C4-2B (cell line): Measurements from ENCODE around the gene SIK2.

ENCODE experiments used
- ZFX ChIP-seq: fragments of 450-650 bp; IDR thresholded peaks from 2 replicates; pipeline ENCODE4 v1.6.1; 2017
- TF ChIP-seq, protein P1 (sequence below): fragments of 450-650 bp; conservative IDR thresholded peaks from 2 replicates; pipeline ENCODE4 v1.5.1; 2017; ENCODE audit warnings: mild to moderate bottlenecking

DNA sequence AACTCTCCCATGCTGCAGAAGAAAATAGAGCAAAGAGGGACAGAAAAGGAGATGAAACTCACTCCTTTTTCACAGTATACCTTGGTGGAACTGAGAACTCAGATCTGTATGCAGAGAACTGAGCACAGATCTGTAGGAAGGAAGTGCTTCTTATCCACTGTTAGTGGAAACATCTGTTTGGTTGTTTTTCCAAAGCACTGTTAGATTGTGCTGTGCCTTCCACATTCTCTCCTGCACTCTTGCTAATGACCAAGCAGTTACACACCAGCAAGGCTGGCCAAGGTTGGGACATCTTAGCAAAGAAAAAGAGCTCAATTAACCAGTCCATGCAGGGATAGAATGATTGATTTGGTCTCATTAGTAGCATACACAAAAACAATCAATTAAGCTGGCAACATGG, 20.1 kb upstream of the SIK2 start:
- TF ChIP-seq, protein P1, sequence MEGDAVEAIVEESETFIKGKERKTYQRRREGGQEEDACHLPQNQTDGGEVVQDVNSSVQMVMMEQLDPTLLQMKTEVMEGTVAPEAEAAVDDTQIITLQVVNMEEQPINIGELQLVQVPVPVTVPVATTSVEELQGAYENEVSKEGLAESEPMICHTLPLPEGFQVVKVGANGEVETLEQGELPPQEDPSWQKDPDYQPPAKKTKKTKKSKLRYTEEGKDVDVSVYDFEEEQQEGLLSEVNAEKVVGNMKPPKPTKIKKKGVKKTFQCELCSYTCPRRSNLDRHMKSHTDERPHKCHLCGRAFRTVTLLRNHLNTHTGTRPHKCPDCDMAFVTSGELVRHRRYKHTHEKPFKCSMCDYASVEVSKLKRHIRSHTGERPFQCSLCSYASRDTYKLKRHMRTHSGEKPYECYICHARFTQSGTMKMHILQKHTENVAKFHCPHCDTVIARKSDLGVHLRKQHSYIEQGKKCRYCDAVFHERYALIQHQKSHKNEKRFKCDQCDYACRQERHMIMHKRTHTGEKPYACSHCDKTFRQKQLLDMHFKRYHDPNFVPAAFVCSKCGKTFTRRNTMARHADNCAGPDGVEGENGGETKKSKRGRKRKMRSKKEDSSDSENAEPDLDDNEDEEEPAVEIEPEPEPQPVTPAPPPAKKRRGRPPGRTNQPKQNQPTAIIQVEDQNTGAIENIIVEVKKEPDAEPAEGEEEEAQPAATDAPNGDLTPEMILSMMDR, result no peak
- no peak for TF ChIP-seq ZFX
